GM19099 (cell line): Measurements from ENCODE around the gene MGMT.

Experiments used
- POLR2A ChIP-seq: IDR thresholded peaks from 3 replicates; pipeline ENCODE4 v1.6.1; 2011; ENCODE audit warnings: low read depth; ENCODE audit not compliant: insufficient read length; ENCODE audit errors: extremely low read depth

MGMT gene

DNA sequence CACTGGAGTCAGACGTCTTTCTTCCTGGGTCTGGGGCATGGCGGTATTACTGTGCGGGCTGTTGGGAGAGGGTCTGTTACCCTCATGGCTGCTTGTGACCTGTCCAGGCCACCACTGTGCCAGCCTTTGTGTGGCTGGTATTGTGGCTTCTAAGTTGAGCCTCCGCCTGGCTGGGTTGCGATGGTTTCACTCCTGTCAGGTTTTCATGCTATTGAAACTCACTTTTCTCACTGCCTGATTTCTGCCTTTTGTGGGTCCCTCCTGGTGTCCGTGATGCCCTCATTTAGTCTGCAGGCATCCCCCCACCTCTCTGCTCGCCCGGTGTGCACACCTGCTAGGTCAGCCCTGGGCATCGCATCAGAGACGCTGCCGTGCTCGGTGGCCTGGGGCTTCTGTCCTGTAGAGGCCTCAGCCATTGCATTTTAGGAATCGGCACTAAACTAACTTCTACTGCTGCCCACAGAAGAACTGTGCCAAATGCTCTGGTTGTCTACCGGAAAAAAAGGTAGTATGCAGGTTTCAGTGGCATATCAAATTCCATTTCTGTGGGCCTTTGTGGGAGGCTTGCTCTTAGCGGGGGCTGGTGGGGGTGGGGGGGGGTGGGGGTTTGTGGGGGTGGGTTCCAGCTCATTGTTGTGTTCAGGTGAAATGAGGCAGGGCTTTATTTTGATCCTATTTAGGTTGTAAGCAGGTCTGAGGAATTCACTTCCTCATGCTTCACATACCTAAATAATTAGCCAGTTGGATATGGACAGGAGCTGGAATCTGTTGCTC, 64.3 kb downstream of the MGMT start:
- no peak for TF ChIP-seq POLR2A

DNA sequence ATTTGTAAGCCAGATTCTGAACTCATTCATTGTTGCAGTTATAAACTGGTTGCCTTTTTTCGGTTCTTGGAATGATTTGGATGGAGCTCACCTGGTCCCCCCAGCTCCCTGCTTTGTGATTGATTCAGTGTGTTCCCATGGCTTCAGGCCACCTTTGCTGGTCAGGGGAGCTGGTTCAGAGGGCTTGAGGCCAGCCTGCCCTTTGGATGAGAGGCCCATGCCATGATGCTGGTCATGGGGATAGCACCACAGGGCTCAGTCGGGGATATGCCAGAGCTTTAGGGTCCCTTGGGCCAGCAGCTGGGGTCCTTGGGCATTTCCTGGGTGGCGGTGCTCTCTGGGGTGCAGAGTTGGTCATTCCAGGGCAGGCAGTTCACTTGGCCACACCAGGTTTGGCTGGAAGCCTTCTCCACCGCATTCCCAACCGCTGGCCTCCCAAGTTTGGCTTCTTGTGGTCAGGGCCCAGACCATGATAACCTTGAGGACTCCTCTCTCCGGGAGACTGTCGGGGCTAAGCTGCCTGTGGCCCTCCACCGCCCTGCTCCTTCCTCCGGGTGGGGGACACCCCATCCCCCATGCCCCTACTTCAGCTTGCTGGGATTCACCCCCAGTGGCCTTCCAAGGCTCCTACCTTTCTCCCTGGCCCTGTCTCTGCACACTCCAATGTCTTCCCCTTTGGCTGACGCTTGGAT, 65.1 kb downstream of the MGMT start:
- no peak for TF ChIP-seq POLR2A

DNA sequence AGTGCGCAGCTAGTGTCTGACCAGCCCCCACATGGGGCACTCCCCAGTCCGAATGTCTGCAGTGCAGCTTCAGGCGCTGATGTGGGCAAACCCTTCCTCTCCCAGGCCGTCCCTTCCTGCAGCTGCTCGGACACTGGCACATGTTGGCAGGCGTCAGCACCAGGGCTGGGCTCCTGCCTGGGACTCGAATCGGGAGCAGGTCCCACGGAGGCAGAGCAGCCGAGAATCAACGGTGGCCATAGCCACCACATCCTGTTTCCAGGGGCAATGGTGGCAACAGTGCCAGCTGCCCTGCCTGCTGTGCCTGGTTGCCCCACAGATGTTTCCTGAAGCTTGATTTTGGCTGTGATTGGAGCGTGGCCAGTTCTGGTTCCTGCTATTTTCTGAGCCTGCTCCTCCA, 65.8 kb downstream of the MGMT start:
- TF ChIP-seq POLR2A = no peak

DNA sequence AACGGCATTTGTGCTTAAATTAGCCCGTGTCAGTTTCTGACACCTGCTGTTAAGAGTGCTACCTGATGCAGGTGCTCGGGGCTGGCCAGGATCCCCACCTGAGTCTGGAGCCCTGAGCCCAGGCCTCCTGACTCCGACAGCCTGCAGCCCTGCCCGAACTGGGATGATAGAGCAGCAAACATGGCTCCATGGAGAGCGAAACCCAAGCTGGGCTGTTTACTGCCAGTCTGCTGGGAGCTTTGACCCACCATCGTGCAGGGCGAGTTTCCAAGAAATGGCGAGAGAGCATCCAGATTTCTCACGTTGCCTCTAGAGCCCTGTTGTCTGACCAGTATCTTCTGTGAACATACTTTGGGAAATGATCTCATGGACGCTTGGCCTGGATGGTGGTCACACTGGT, 66.2 kb downstream of the MGMT start:
- TF ChIP-seq POLR2A = no peak

DNA sequence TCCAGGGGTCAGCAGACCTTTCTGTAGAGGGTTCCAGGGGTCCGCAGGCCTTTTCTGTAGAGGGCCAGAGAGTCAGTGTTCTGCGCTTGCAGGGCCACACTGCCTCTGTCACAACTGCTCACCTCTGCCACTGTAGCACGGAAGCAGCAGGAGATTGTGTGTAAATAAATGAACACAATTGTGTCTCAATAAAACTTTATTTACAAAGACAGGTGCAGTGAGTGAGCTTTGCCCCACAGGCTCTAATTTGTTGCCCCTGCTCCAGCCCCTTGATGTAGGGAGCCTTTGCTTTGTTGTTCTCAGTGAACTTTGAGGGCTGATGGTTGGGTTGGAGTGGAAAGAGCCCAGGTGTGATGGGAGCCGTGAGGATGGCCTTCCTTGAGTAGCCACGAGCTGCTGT, 67.8 kb downstream of the MGMT start:
- TF ChIP-seq POLR2A = no peak

DNA sequence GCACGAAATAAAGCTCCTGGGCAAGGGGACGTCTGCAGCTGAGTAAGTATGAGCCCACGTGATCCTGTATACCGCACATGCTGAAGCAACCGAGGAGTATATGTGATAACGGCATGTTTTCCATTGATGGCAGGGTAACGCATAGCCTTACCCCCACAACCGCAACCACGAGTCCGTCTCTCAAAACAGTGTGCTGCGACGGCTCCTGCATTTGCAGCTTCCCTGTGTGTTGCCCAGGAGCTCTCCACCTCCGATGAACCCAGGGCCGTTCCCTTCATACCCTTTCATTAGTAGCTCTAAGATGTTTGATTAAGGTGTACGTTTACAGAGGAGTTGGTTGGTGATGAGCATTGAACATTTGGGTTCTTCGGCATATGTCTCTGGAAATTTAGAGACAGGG, 69.3 kb downstream of the MGMT start:
- no peak for TF ChIP-seq POLR2A

DNA sequence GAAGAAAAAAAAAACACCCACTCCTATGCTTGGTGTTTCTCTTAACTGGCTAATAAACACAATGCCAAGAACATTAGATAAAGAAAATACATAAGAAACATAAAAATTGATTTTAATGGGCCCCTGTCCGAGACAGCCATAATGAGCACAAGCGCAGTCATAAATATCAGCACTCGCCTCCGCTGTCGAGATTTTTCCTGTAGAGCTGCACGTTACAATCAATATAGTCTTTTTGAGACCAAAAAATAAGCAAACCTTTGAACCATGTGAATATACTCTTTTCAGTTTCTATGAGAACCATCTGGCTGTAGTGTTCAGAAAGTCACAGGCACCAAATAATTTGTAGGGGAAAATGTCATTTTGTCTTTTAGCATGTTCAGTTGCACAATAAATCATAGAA, 70.1 kb downstream of the MGMT start:
- no peak for TF ChIP-seq POLR2A

DNA sequence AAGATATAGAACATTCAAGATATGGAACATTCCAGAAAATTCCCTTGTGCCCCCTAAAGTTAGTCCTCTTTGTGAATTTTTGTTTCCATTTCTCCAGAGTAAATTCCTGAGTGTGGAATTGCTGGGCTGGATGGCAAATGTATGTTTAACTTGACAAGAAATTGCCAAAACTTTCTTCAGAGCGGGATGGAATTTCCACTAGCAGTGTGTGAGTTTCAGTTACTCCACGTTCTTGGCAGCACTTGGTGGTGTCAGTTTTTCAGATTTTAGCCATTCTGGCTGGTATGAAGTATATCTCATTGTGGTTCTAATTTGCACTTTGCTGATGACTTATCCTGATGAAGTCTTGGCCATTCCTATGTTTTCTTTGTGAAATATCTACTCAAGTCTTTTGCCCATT, 71.2 kb downstream of the MGMT start:
- TF ChIP-seq POLR2A = no peak

DNA sequence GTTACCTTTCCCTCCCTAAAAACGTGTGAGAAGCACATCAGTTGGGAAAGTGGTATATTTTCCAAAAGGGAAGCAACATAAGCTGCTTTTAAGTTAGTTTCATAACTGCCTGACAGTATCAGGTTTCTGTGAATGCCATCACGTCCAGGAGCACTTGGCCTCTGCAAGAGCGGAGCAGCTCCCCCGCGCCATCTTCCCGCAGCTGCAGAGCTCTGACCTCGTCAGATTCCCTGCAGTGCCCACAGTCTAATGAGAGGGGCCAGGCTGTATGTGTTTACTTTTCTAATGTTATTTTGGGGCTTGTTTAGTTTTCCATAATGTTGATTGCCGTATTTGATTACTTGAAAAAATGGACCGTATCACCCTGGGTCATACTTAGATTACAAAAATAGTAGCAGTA, 74.2 kb downstream of the MGMT start:
- TF ChIP-seq POLR2A = no peak

DNA sequence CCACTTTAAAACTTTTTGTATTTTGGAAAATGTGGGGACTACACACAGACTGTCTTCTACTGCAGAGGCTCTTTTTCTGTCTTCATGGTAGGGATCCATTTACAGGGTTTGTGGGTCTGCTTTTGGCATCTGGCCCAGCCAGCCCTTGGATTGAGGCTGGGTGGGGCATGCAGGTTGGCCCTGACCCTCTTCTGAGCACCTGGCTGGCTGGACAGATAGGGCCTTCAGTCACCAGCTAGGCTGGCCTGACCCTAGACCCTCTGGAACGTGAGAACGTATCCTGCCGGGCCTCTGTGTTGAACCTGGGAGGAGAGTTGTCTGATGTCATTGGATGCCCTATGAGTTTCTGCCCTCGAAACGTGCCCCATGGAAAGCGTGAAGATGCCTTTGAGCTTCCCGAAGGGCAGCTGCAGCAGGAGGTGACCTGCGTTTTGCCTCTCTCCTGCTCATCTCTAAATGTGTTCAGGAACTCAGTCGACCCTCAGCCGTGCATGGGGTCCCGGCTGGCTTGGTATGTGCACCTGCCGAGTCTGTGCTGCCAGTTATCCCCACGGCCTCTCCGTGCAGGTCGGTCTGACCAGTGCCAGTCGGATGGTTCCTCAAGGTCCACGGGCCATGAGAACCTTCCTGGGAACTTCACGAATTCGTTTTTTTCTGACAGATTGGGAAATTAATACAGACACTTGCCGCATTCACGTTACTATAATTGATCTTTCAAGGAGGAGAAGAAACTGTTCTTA, 74.9 kb downstream of the MGMT start:
- no peak for TF ChIP-seq POLR2A

DNA sequence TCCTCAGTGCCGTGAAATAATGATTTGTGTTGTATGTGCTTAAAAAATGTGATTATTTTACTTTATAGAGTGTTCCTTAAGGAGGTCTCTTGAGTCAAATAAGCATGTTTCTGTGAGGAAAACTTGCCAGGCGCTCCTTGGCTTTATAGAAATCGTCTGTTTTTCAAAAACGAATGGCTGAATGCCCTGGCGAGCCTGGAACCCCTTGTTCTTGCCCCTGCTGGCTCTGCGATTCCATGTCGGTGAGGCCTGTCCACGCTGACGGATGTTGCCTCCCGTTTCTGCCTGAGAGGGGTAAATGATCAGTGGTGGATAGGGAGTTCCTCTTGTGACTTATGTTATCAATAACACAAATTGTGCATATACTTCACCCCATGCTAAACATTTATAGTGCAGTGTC, 75.5 kb downstream of the MGMT start:
- no peak for TF ChIP-seq POLR2A

DNA sequence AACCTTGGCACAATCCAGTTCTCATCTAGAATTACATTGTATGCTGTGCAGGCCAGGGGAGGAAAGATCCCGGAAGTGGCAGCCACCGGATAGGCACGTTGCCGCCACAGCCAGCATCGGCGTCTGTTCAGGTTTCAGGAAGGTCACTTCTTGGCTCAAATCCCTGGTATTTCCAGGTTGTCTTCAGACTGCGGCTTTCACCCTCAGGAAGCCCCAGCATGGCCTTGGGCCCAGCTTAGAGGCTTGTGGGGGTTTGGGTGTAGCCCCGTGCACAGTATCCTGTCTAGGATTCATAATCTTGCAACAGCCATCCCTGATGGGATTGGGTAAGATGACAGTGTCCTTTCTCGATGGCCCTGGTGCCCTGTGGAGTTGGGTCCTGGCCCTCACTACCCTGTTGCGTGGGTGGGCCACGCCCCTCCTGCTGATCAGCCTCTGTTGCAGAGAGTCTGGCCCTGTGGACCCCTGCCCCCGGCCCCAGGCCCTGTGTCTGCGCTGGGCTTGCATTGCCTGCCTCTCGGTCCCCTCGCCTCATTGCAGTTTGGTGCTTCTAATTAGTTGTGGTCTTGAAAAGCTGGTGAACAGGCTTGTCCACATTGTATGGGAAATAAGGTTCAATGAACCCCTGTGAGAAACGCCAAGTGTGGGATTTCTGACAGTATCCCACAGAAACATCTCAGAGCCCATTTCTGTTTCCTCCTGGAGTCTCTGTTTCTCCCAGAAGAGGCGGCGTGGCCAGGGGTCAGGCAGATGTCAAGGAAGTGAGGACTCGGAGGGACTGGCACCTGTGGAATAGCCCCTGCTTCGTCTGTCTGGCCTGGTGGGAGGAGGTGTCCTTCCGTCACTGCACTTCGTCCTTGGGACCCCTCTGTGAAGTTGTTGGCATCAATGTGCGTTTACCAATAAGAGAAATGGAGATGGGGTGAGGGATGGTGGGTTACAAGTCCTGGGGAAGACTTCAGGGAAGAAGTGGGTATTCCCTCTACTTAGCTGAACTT, 77.5 kb downstream of the MGMT start:
- no peak for TF ChIP-seq POLR2A

DNA sequence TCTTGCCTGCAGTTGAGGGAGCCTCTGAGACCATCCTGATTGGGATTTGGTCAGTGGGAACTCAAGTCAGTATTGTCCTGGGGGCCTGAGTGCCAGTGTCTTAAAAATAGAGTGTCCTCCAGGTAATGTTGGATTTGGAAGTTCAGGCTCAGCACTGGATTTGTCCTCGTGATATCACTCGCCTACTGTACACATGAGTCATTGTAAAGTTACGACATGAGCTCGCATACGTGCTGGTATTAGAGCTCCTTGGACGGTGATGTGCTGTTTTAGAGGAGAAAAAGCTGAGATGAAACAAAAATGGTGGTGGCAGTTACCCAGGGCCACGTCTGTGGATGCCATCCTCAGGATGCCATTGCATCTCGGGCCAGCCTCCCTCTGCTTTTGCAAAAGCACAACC, 78.2 kb downstream of the MGMT start:
- TF ChIP-seq POLR2A = no peak

DNA sequence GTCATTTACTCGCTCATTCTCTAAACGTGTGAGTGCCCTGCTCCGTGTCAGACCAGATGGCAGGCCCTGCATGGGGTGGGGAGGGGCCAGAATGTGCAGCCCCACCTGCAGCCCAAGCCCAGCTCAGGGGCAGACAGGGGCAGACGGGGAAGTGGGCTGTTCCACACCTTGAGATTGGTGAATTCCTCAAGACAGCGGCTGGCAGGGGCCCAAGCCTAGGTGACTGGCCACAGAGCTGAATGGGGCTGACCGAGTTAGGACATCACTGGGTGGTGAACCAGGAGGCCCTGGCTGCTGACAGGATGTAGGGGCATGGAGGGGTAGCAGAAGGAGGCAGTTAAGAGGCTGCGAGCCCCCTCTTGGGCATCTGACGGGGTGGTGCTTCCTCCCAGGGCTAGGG, 79.1 kb downstream of the MGMT start:
- TF ChIP-seq POLR2A = no peak

DNA sequence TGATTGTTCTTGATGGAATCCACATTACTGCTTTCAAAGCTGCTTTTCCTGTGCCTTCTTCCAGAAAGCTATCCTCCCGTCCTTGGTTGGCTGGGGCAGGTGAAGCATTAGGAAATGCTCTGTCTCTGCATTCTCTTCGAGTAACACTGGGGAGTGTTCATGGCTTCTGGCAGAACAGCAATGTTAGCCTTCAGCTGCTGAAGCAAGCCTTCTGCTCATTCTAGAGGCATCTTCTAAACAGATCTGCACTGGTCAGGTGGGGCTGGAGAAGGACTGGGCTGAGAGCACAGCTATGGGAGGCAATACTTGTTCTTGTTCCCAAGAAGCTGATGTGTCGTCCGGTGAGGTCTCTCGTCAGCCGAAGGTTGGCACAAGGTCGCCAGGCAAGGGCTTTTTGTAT, 80.6 kb downstream of the MGMT start:
- no peak for TF ChIP-seq POLR2A
